Fibroblast of the conjunctiva (primary cell): Measurements from ENCODE around the gene TMEM61.
"Not testable (repeated sequence)": the region's sequence is repeated elsewhere in the genome, so short reads cannot be mapped to it uniquely, and the experiment has no call there.

Source experiments
- DNase-seq: peaks from one replicate; pipeline ENCODE4 v3.0.0-alpha.2; 2010; ENCODE audit warnings: low read depth

TMEM61 gene

GRCh38 chr1:54980528-54981241 lies at the start of gene TMEM61:
Gene TMEM61 (plus strand): TSS chr1:54980628. CDS start chr1:54981066, 438 bp downstream.
- DNase-seq = no peak

- no peak for DNase-seq
Observed at GRCh38 chr1:54931275-54931840, 49.1 kb upstream of the TMEM61 start.

- DNase-seq = not testable (repeated sequence)
Observed at GRCh38 chr1:54934081-54934480, 46.3 kb upstream of the TMEM61 start.

GRCh38 chr1:54934869-54935268 lies 45.6 kb upstream of the TMEM61 start:
- peak; percentile 80 for DNase-seq

GRCh38 chr1:54936791-54937190 lies 43.6 kb upstream of the TMEM61 start:
- DNase-seq = no peak

GRCh38 chr1:54937469-54937868 lies 43.0 kb upstream of the TMEM61 start:
- no peak for DNase-seq

- DNase-seq = not testable (repeated sequence)
Observed at GRCh38 chr1:54938955-54939354, 41.5 kb upstream of the TMEM61 start.

- no peak for DNase-seq
Observed at GRCh38 chr1:54940042-54940441, 40.4 kb upstream of the TMEM61 start.

- no peak for DNase-seq
Observed at GRCh38 chr1:54942976-54943375, 37.5 kb upstream of the TMEM61 start.

- peak; percentile 78 for DNase-seq
Observed at GRCh38 chr1:54944610-54945392, 35.6 kb upstream of the TMEM61 start.

GRCh38 chr1:54945393-54945936 lies 35.0 kb upstream of the TMEM61 start:
- no peak for DNase-seq

- DNase-seq = no peak
Observed at GRCh38 chr1:54947540-54947939, 32.9 kb upstream of the TMEM61 start.

- no peak for DNase-seq
Observed at GRCh38 chr1:54949053-54949452, 31.4 kb upstream of the TMEM61 start.

GRCh38 chr1:54950006-54950368 lies 30.4 kb upstream of the TMEM61 start:
- no peak for DNase-seq

GRCh38 chr1:54950369-54951163 lies 29.9 kb upstream of the TMEM61 start:
- peak; percentile 82 for DNase-seq

GRCh38 chr1:54951810-54952226 lies 28.6 kb upstream of the TMEM61 start:
- no peak for DNase-seq

- no peak for DNase-seq
Observed at GRCh38 chr1:54952950-54953718, 27.3 kb upstream of the TMEM61 start.

- DNase-seq = no peak
Observed at GRCh38 chr1:54953846-54954245, 26.6 kb upstream of the TMEM61 start.

- DNase-seq = peak; percentile 21
Observed at GRCh38 chr1:54955359-54955758, 25.1 kb upstream of the TMEM61 start.

- DNase-seq = no peak
Observed at GRCh38 chr1:54956726-54957125, 23.7 kb upstream of the TMEM61 start.

- no peak for DNase-seq
Observed at GRCh38 chr1:54959241-54959640, 21.2 kb upstream of the TMEM61 start.
